ENCODE measurements around the gene TMEM234.

TMEM234 gene

DNA sequence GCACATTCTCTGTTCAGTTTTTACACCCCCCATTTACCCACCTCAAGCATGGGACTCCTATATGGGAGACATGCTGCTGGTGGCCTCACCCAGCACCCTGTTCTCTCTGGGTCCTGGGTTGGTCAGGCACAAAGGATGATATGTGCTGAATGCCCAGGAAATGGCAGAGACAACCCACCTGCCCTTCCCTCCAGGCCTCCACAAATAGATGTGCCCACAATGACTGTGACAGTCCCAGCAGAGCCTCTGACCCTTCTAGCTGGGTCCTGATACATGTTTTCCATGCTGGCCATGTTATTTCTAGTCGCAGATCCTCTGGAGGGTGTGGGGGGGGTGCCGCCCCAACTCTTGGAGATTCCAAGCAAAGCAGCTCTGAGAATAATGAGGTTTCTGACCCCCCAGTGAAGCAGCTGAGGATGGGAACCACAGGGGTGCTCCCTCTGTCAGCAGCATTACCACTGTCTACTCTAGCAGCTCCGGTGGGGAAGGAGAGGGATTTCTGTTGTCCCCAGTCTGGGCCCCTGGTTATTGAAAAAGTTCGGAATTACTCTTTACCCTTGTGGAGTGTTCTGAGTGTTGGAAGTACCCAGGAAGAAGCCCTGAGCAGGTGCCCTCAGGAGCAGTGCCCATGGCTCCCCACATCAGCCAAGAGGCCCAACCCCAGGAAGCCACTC lies 23.0 kb downstream of the TMEM234 start:
- DNase-seq, result no peak

DNA sequence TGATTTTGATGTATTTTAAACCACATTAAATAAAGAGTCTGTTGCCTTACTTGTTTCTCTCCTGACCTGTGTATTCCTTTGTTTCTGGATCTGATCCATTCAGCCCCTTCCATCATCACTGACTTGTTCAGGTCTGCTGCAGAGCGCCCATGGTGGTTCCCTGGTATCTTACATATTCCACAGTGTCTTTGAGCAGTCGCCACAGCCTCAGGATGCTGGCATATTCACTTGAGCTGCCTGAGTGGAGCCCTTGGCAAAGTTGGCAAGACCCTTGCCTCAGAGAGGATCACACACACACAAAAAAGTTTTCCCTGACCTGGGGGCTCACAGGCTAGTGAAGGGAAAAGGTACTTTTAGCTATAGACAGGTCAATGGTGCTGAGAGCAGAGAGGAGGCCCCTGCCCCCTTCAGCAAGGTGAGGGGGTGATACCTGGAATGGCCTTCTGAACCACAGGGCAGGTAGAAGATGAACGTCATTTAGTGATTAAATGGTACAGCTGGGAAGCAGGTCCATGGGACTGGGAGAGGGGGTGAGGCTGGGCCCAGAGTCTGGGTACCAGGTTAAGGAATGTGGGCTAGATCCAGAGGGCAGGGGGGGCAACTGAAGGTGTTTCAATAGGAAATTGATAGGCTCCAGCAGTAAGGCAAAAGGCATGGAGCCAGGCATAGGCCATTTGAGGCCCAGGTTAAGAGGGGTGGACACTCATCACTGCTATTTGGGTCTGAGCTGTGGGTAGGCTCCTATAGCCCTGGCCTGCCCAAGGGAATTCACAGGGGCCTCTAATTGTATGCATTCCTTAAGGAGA lies 23.7 kb downstream of the TMEM234 start:
- no peak for DNase-seq

DNA sequence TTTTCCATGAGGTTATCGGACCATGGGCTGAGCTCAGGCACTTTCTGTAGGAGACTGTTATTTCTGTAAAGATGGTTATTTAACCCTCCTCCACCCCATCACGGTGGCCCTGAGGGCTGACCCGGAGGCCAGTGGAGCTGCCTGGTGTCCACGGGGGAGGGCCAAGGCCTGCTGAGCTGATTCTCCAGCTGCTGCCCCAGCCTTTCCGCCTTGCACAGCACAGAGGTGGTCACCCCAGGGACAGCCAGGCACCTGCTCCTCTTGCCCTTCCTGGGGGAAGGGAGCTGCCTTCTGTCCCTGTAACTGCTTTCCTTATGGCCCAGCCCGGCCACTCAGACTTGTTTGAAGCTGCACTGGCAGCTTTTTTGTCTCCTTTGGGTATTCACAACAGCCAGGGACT lies 24.3 kb downstream of the TMEM234 start:
- DNase-seq, result no peak

DNA sequence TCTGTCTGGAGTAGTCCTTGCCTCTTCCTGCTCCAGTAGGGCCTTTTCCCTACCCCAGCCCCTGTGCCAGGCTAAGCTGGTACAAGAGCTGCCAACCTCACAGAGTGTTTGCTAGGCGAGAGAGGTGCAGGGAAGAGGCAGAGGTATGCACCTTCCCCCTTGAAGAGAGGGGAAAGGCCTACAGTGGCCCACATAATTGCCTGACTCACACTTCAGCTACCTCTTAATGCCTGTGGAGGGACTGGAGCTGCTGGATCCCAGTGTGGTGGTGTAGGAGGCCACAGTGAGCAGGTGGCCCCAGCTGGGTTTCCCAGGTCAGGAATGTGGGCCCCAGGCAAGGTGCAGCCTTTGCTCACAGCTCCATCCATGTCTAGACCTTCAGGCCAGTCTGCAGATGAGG lies 25.1 kb downstream of the TMEM234 start:
- DNase-seq, result no peak

DNA sequence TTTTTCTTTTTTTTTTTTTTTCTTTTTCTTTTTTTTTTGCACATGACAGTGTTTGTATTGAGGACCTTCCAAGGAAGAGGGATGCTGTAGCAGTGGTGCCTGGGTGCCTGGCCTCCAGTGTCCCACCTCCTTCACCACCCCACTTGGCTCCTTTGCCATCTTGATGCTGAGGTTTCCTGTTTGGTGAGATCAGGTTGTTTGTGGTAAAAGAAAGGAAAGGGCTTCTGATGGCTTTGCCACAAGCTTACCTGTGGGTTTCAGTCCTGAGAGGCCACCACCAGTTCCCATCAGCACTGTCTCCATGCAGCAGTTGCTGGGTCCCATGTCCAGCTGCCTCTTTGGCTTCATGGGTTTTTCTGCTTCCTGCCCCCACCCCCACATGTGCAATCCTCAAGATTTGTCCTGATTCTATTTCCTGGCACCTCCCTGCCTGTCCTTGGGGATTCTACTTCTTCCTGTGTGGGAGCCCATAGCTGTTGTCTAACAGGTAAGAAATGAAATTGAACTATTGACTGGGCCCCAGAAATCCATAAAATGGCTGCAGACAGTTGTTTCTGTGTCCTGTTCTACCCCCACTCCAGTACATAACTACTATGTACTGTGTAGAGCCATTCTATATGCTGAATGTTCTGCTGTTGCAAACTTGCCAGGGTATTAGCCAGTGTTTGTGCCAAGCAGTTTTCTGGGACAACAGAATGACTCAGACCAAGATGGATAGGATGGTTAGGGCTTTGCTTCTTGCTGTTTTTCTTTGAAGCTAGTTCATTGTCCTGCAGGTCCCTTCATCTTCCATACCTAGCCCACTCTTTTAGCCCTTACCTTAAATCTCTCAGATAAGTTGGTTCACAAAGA lies 26.0 kb downstream of the TMEM234 start:
- DNase-seq, result no peak

DNA sequence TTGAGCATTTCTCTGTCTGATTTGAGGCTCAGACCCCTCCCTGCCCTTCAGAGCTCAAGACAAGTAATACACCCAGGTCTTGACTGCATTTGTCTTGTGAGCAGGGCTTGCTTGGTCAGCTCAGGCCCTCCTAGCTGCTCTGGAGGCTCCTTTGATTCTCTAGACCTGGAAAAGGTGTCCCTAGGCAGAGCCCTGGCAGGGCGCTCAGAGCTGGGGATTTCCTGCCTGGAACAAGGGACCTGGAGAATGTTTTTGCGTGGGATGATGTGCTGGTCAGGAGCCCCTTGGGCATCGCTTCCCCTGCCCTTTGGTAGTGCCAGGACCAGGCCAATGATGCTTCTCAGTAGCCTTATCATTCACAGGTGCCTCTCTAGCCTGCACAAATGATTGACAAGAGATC lies 26.6 kb downstream of the TMEM234 start:
- DNase-seq, result no peak

DNA sequence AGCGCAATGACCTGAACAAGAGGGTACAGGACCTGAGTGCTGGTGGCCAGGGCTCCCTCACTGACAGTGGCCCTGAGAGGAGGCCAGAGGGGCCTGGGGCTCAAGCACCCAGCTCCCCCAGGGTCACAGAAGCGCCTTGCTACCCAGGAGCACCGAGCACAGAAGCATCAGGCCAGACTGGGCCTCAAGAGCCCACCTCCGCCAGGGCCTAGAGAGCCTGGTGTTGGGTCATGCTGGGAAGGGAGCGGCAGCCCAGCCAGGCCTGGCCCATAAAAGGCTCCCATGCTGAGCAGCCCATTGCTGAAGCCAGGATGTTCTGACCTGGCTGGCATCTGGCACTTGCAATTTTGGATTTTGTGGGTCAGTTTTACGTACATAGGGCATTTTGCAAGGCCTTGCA lies 27.2 kb downstream of the TMEM234 start:
- DNase-seq, result no peak

DNA sequence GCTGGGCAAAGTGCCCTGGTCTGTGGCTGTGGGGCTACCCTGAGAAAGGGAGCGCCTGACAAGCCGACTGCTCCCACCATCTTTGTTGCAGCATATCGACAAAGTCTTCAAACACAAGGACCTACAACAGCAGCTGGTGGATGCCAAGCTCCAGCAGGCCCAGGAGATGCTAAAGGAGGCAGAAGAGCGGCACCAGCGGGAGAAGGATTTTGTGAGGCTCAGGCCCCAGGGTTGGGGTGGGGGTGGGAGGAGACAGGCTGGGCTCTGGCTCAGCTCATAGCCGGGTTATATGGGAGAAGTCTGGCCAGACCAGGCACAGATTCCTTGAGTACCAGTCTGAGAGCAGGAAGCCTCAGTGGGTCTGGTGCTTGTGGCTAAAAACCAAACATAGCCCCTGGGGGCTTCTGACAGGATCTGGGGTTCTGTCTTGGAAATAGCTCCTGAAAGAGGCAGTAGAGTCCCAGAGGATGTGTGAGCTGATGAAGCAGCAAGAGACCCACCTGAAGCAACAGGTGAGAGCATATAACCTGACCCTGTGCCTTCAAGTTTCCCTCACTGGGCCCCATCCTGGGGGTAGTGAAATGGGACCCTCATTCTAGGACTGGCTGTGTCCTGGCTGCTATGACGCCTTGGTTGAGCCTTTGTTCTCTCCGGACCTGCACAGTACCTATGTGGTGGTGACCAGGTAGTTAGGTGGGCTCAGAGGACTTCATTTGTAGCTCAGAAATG lies 29.8 kb downstream of the TMEM234 start:
- no peak for DNase-seq

DNA sequence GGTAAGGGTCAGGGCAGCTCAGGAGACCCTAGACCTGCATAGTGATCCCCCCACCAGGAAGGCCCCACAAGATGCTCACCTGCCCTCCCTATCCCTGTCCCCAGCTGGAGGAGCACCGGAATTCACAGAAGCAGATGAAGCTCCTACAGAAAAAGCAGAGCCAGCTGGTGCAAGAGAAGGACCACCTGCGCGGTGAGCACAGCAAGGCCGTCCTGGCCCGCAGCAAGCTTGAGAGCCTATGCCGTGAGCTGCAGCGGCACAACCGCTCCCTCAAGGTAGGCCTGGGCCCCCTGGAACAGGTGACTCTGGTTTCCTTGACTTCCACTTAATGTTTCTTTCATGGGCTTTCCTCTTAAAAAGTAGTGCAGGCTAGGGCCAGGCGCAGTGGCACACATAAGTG lies 34.3 kb downstream of the TMEM234 start:
- no peak for DNase-seq

DNA sequence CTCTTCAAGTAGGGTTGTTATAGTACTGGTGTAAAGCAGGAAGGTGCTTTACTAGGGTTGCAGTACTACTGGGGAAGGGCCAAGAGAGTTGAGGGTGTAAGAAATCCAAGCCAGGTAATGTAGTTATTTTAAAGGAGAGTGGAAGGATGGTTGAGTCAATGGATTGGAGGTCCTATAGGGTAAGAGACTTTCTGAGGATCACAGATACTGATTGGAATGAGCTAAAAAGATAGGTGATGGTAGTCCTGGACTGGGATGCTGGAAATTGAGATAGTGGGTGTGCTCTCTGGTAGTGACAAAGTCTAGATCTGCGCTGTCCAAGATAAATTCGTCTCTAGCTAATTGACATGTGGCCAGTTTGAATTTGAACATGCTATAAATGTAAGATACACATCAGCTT lies 35.7 kb downstream of the TMEM234 start:
- no peak for DNase-seq

DNA sequence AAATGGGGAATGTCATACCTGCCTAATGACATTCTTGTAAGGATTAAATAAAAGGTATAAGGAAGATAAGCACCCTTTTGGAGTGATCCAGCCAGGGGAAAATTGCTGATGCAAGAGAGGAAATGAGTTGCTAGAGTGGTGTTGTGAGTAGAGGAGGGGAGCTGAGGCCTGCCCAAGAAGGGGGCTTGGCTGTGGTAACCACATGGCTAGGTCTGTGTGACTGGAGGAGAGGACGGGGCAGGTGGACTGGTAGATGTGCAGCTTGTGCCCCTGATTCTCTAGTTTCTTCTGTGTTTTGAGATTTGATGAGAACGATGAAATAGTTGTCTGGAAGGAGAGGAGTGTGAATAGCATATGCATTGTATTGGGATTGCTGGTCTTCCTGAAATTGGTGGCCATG lies 36.1 kb downstream of the TMEM234 start:
- DNase-seq, result no peak

DNA sequence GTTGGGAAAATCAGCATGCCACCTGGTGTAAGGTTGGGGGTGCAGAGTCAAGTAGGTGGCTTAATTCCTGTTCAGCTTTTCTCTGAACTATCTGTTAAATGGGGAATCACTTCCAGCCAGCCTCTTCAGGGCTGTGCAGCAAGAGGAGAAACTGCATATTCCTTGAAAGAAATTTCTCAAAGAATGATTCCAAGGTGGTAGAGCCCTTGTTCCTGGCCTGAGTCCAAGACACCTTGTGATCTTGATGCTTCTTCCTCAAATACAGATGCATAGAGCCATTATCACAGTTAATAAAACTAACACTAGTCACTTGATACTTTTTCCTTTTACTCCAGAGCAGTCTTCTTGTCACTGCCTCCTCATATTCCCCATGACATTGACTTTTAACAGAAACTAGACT lies 37.5 kb downstream of the TMEM234 start:
- DNase-seq, result no peak

DNA sequence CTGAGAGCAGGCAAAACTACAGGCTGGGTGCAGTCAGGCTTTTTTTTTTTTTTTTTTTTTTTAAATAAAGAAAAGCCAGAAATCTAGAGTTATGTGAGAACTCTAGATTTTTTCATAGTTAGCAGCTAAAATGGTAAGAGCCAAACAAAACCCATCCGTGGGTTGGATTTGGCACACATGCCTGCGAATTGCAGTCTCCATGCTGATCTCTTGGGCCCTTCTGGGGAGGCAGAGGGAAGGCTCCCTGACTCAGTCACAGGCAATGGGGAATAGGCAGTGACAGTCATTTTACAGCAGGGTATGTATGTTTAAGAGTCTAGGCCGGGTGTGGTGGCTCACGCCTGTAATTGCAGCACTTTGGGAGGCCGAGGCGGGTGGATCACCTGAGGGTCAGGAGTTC lies 40.1 kb downstream of the TMEM234 start:
- no peak for DNase-seq

DNA sequence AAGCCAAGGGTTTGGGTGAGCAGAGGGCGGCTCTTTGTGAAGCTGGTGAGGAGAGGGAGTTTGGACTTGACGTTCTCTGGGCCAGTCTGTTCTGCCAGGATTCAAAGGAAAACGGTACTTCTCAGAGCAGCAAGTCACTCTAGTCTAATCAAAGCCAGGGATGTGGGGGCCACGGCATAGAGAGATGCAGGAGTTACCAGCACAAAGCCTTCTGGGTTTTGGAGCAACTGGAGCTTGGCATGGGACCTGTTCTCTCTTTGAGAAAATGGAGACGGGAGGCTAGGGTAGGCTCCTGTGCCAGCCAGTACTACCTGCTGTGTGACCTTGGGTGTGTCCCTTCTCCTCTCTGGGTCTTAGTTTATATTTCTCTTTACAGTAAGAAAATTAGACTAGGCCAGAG lies 40.6 kb downstream of the TMEM234 start:
- no peak for DNase-seq

DNA sequence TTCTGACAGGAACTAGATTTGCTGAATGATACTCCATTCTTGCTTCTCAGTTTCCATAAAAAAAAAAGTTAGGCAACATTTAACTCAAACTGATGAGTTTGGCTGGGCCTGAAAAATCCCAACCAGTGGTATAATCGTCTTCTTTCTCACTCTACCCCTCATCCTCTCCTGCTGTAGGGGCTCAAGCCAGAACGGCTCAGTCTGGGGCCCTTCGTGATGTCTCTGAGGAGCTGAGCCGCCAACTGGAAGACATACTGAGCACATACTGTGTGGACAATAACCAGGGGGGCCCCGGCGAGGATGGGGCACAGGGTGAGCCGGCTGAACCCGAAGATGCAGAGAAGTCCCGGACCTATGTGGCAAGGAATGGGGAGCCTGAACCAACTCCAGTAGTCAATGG lies 41.1 kb downstream of the TMEM234 start:
- DNase-seq, result no peak

DNA sequence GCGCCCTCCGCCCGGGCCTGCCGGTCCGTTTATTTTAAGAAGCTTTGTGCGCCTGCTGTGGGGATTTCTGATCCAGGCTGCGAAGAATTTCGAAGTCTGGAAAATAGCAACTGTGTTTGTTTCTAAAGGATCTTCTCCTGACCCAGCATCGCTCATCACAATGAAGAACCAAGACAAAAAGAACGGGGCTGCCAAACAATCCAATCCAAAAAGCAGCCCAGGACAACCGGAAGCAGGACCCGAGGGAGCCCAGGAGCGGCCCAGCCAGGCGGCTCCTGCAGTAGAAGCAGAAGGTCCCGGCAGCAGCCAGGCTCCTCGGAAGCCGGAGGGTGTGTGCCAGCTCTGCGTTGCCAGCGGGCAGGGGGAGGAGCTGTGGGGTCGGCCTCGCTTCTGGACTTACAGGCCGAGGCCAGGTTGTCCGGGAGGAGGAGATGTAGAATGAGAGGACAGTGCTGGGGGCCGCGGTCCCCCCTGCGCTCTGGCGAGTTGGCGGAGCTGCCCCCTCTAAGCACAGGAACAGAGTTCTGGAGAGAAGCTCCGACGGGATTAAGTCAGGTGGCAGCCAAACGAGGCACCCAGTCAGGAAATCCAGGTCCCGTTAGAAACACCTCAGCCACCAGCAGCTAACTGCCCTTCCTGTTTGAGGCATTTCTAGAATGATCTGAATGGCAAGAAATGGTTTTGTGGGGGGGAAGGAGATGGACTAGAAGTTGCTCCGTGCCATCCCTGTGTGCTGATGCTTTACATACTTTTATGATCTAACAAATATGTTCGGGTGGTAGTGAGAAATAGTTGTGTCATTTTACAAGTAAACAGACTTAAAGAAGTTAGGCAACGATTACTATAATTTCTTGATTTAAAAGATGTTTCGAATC lies 41.7 kb downstream of the TMEM234 start:
- DNase-seq, result peak; percentile 41

DNA sequence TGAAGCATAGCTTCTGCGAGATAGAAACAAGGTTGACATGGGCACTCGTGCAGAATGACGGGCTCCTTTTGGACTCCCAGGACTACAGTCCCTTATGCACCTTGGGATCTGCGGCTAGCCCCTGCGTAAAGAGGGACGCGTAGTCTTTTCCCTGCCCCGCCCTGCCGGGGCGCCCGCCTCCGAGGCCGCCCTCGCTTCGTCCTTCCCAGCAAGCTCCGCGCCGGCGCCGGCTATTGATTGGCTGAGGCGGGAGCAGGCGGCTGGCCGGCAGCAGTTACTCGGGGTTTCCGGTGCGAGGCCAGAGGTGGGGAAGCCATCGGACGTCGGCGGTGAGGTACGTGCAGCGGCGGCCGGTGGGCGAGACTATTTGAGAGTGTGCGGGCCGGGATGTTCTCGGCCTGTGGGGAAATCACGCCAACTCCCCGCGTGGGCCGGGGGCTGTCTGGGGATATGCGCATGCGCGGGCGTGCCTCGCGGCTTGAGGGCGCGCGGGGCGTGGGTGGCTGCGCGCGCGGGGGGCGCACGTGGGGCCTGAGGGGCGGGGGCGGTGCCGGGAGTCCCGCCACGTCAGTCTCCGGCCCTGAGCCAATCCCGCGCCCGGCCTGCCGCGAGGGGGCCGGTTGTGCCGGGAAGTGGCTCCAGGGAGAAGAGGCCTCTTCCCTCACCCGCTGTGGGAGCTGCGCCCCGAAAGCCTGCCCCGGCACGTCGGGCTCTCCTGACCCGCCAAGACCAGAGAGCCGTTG lies 42.5 kb downstream of the TMEM234 start, which contains the start of gene TXLNA:
TSS of gene TXLNA (plus strand) at position 233 of the 743 bp plus-strand sequence. CDS start 671 bp downstream, outside the sequence.
- DNase-seq, result peak; percentile 90

DNA sequence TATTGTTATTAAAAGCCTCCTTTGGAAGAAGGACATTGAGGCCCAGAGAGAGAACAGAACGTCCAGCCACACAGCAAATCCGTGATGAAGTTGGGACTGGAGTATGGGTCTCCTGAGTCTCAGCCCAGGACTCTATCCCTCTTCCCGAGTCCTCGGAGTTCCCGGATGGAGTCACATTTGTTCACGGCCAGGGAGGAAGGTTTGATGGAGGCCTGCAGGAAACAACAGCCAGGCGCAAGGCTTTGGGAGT lies 43.0 kb downstream of the TMEM234 start:
- no peak for DNase-seq

DNA sequence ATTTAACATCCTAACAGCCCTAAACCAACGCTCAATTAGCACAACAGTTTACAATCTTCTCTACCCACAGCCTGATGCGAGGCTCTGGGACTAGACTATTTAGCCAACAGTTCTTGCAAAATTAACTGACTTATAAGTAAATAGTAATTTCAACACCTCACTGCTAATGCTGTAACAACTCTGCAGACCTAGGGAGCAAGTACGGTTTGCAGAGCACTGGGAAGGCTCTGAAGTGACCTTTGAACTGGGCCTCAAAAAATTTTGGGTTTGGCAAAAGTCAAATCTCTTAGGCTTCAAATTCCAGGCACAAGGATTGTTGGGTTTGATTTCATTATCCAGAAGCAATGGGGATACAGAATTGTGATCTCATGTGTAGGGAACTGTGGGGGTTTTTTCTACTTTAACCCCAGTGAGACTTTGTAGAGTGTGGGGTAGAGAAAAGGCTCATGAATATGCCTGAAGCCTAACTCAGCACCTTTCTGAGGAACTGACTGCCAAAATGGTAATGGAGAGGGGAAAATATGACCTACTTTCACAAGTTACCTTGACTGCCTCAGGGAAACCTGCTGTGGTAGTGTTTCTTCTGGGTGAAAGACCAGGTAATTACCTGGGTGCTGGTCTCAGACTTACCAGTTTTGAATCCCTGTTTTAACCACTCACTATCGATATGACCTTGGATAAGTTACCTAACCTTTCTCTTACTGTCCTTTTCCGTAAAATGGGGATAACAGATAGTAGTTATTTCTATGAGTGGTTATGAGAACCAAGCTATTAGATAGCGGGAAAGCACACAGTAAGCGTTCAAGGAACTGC lies 43.6 kb downstream of the TMEM234 start:
- DNase-seq, result no peak

DNA sequence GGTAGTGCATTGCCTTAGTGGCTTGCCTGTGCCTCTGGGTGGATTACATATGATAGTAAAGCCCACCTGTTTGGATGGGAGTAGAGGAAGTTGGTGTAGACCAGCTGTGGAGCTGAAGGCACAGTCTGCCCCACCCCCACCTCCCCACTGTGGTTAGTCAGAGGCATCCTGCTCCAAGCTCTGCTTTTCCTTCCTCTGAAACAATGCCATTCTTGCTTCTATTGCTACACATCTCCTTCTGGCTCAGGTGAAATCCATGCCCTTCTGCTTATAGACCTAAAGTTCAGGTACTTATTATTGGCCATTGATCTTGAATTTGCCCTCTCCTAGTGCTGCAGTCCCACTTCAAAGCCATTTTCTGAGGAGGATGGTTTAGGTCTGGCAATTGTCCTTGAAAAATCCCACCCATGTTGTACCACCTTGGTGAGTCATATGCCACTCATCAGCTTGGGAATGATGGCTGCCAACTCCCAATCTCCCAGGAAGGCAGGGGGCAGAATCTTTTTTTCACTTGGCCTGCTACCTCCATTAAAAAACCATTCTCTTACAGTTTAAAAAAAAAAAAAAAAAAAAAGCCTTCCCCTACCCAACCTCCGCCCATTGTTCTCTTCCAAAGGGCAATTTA lies 49.4 kb downstream of the TMEM234 start:
- DNase-seq, result no peak

All from activated naive CD4-positive, alpha-beta T cell treated with Interleukin-2 at 50 U/mL for 16 hours (primary cell).